H1 (cell line): ENCODE data around the gene TECPR2. TPM values are rescaled to one million over a fixed set of nuclear protein-coding genes. Genes with fewer than 3 reads are reported as not detected.

Source experiments
- CHD7 ChIP-seq: fragments of 300-600 bp; sonication (generic); IDR thresholded peaks from 2 replicates; pipeline ENCODE4 v1.7.1; 2012; ENCODE audit warnings: low read length, moderate library complexity, mild to moderate bottlenecking, inconsistent platforms; ENCODE audit not compliant: insufficient replicate concordance
- E2F6 ChIP-seq: IDR thresholded peaks from 2 replicates; pipeline ENCODE4 v1.6.1; 2012; ENCODE audit warnings: inconsistent platforms
- PHF8 ChIP-seq: fragments of 200-600 bp; sonication (generic); conservative IDR thresholded peaks from 2 replicates; pipeline ENCODE4 v1.7.1; 2012; ENCODE audit warnings: low read depth, mild to moderate bottlenecking, inconsistent platforms, low read length, moderate library complexity
- RXRA ChIP-seq: IDR thresholded peaks from 2 replicates; pipeline ENCODE4 v1.6.1; 2011; ENCODE audit warnings: low read depth, mild to moderate bottlenecking, low read length, moderate library complexity; ENCODE audit not compliant: insufficient read depth
- SP4 ChIP-seq: IDR thresholded peaks from 2 replicates; pipeline ENCODE4 v1.6.1; 2012; ENCODE audit warnings: low read length, inconsistent platforms
- TBP ChIP-seq: IDR thresholded peaks from 2 replicates; pipeline ENCODE4 v1.6.1; 2011; ENCODE audit warnings: low read depth, low read length, improper control_type of control experiment
- YY1 ChIP-seq: IDR thresholded peaks from 2 replicates; pipeline ENCODE4 v1.6.1; 2011; ENCODE audit warnings: low read depth, mild to moderate bottlenecking, low read length
- polyA plus RNA-seq, 7 experiments: library from polyadenylated mRNA; depleted of rRNA in 3 of 7; stranded (reverse) in 5 of 7; unstranded in 2 of 7; fragments of >200 nt in 5 of 7; fragments of 200-250 nt in 2 of 7; gene quantifications; 1 replicate in 5 of 7; 2 replicates in 1 of 7; 4 replicates in 1 of 7; pipeline versions ENCODE4 v1.2.1 to v1.2.3, GENCODE V29; 2011 to 2013; ENCODE audit warnings: missing spikeins in 2 of 7, mixed read lengths in 2 of 7
- total RNA-seq: library from RNA; stranded (reverse); fragmentation: NEBNext Ultra II Directional; extraction: Animal tissue kit (Norgen Biotek cat#: 25700); gene quantifications from 2 replicates; pipeline ENCODE4 v1.2.1, GENCODE V29; 2021

The TECPR2 gene
- total and polyA plus RNA-seq, 2 of the 8 experiments (the other 6 are each of a cell fraction or from before 2014, with no cell fraction given), result 6.8 to 19.4 TPM

GRCh38 chr14:102464006-102464405, 101.3 kb downstream of the TECPR2 start (continued):
- TF ChIP-seq CHD7 (no peak), TBP (no peak), RXRA (no peak), PHF8 (no peak), SP4 (no peak), E2F6 (no peak), YY1 (no peak)
